Activated T-cell treated with anti-CD3 and anti-CD28 coated beads for 24 hours (primary cell): ENCODE data around the gene UBTD1.

Experiments
- DNase-seq: peaks from one replicate; pipeline ENCODE4 v3.0.0-alpha.2; 2020; ENCODE audit warnings: low read depth

UBTD1 gene

GRCh38 chr10:97483506-97483905 lies 15.2 kb upstream of the UBTD1 start:
- no peak for DNase-seq

- DNase-seq = no peak
Measured at GRCh38 chr10:97483921-97484320, 14.8 kb upstream of the UBTD1 start.

GRCh38 chr10:97485647-97486281 lies 13.0 kb upstream of the UBTD1 start:
- DNase-seq = no peak

- DNase-seq = no peak
Measured at GRCh38 chr10:97490592-97490991, 8.1 kb upstream of the UBTD1 start.

GRCh38 chr10:97494151-97494550 lies 4.6 kb upstream of the UBTD1 start:
- no peak for DNase-seq

GRCh38 chr10:97494863-97495506 lies 3.7 kb upstream of the UBTD1 start:
- no peak for DNase-seq

GRCh38 chr10:97497572-97498075 lies 1.1 kb upstream of the UBTD1 start:
- DNase-seq = peak; percentile 75

- DNase-seq = peak; percentile 99
Measured at GRCh38 chr10:97498076-97498840, 466 bp upstream of the UBTD1 start, which contains the start of gene MMS19. TSS of gene MMS19 (minus strand) at chr10:97498422. CDS start at chr10:97498384, 38 bp downstream.

- no peak for DNase-seq
Measured at GRCh38 chr10:97499561-97500296, 1.0 kb downstream of the UBTD1 start.

- DNase-seq = no peak
Measured at GRCh38 chr10:97500297-97500575, 1.5 kb downstream of the UBTD1 start.

GRCh38 chr10:97502916-97503315 lies 4.2 kb downstream of the UBTD1 start:
- no peak for DNase-seq

- DNase-seq = no peak
Measured at GRCh38 chr10:97503406-97503805, 4.7 kb downstream of the UBTD1 start.

- DNase-seq = no peak
Measured at GRCh38 chr10:97505152-97505551, 6.4 kb downstream of the UBTD1 start.

GRCh38 chr10:97506199-97506991 lies 7.7 kb downstream of the UBTD1 start:
- DNase-seq = no peak

- no peak for DNase-seq
Measured at GRCh38 chr10:97508342-97508741, 9.6 kb downstream of the UBTD1 start.

- no peak for DNase-seq
Measured at GRCh38 chr10:97509120-97509680, 10.5 kb downstream of the UBTD1 start.

- DNase-seq = no peak
Measured at GRCh38 chr10:97510686-97511085, 12.0 kb downstream of the UBTD1 start.

- no peak for DNase-seq
Measured at GRCh38 chr10:97511711-97512440, 13.2 kb downstream of the UBTD1 start.

- no peak for DNase-seq
Measured at GRCh38 chr10:97512993-97513392, 14.3 kb downstream of the UBTD1 start.

GRCh38 chr10:97514344-97514743 lies 15.6 kb downstream of the UBTD1 start:
- no peak for DNase-seq
